HCT116 (cell line): Measurements from ENCODE around the gene STXBP5.

Source experiments
- ATF3 ChIP-seq: IDR thresholded peaks from 2 replicates; pipeline ENCODE4 v1.6.1; 2012
- CTCF ChIP-seq, 3 experiments: fragments of 200-600 bp in 1 of 3; sonication (generic) in 1 of 3; IDR thresholded peaks in 2 of 3; conservative IDR thresholded peaks in 1 of 3; 2 replicates each; pipeline ENCODE4 v1.5.1; 2012 to 2017; ENCODE audit warnings: low read depth in 2 of 3, low read length in 2 of 3, antibody characterized with exemption in 1 of 3, borderline replicate concordance in 1 of 3, control low read depth in 1 of 3, mild to moderate bottlenecking in 1 of 3, mixed read lengths in 1 of 3, mixed run types in 1 of 3, moderate library complexity in 1 of 3; ENCODE audit not compliant: insufficient read depth in 1 of 3
- EZH2 ChIP-seq: fragments of 200-600 bp; sonication (generic); IDR thresholded peaks from 2 replicates; pipeline ENCODE4 v1.6.1; 2017; ENCODE audit warnings: antibody characterized with exemption, mixed run types
- EZH2phosphoT487 ChIP-seq: fragments of 200-600 bp; IDR thresholded peaks from 2 replicates; pipeline ENCODE4 v1.6.1; 2018; ENCODE audit warnings: antibody characterized with exemption, borderline replicate concordance
- JUND ChIP-seq: IDR thresholded peaks from 2 replicates; pipeline ENCODE4 v1.6.1; 2012
- MAX ChIP-seq: IDR thresholded peaks from 2 replicates; pipeline ENCODE4 v1.6.1; 2012
- RAD21 ChIP-seq: IDR thresholded peaks from 2 replicates; pipeline ENCODE4 v1.6.1; 2012; ENCODE audit warnings: low read depth, mild to moderate bottlenecking
- SRF ChIP-seq: IDR thresholded peaks from 2 replicates; pipeline ENCODE4 v1.6.1; 2012; ENCODE audit warnings: low read depth
- YY1 ChIP-seq: IDR thresholded peaks from 2 replicates; pipeline ENCODE4 v1.6.1; 2011; ENCODE audit warnings: low read length, low read depth, moderate library complexity, mild to moderate bottlenecking; ENCODE audit not compliant: insufficient replicate concordance; ENCODE audit errors: extremely low read depth
- ZBTB33 ChIP-seq: IDR thresholded peaks from 2 replicates; pipeline ENCODE4 v1.6.1; 2011; ENCODE audit warnings: mild to moderate bottlenecking, low read length, moderate library complexity; ENCODE audit not compliant: insufficient replicate concordance; ENCODE audit errors: extremely low read depth
- ZFX ChIP-seq: fragments of 450-650 bp; IDR thresholded peaks from 2 replicates; pipeline ENCODE4 v1.6.1; 2017
- ZNF274 ChIP-seq: fragments of 200-500 bp; sonication (Bioruptor generic); IDR thresholded peaks from 2 replicates; pipeline ENCODE4 v1.6.1; 2014; ENCODE audit warnings: mild to moderate bottlenecking, low read depth, low read length, inconsistent platforms

- no peak for TF ChIP-seq CTCF (IDR thresholded peaks at IDR 0.05 in 2 of 3, conservative IDR thresholded peaks at IDR 0.05 in 1 of 3; ENCODE audit: borderline replicate concordance in 1 of 3, insufficient read depth in 1 of 3, low read depth in 2 of 3, low read length in 2 of 3)
- TF ChIP-seq EZH2phosphoT487, result no peak
- no peak for TF ChIP-seq ZBTB33
- TF ChIP-seq ZFX, result no peak
- TF ChIP-seq RAD21, result no peak
- TF ChIP-seq ATF3, result no peak
- no peak for TF ChIP-seq JUND
- TF ChIP-seq SRF, result no peak
- TF ChIP-seq MAX, result no peak
- no peak for TF ChIP-seq EZH2
- TF ChIP-seq YY1, result no peak
- TF ChIP-seq ZNF274, result no peak
These were observed 9.4 kb upstream of the STXBP5 start for GRCh38 chr6:147194652-147195411.
